ENCODE data around the gene SKP1.
"Not testable (repeated sequence)": the region's sequence is repeated elsewhere in the genome, so short reads cannot be mapped to it uniquely, and the experiment has no call there.

The SKP1 gene

GRCh38 chr5:134176511-134177368 is at the start of gene SKP1:
Gene SKP1, minus strand, starts transcription at chr5:134176950. Its CDS starts 2,928 bp downstream, at chr5:134174022.
- peak; percentile 34 for DNase-seq

- DNase-seq = peak; percentile 88
Measured at GRCh38 chr5:134225780-134226440, 49.2 kb upstream of the SKP1 start, which contains the start of gene PPP2CA. Gene PPP2CA, minus strand, starts transcription at chr5:134226073. Its CDS starts 212 bp downstream, at chr5:134225861.

GRCh38 chr5:134224888-134225779 is 48.4 kb upstream of the SKP1 start:
- no peak for DNase-seq

GRCh38 chr5:134223406-134224248 is 46.9 kb upstream of the SKP1 start:
- DNase-seq = no peak

- not testable (repeated sequence) for DNase-seq
Measured at GRCh38 chr5:134221690-134222089, 44.9 kb upstream of the SKP1 start.

GRCh38 chr5:134215757-134216156 is 39.0 kb upstream of the SKP1 start:
- DNase-seq = no peak

- DNase-seq = not testable (repeated sequence)
Measured at GRCh38 chr5:134211263-134212031, 34.7 kb upstream of the SKP1 start.

- no peak for DNase-seq
Measured at GRCh38 chr5:134209477-134210245, 32.9 kb upstream of the SKP1 start.

GRCh38 chr5:134207696-134208095 is 30.9 kb upstream of the SKP1 start:
- DNase-seq = no peak

GRCh38 chr5:134206627-134207160 is 29.9 kb upstream of the SKP1 start:
- DNase-seq = no peak

- no peak for DNase-seq
Measured at GRCh38 chr5:134204575-134204974, 27.8 kb upstream of the SKP1 start.

GRCh38 chr5:134203630-134204029 is 26.9 kb upstream of the SKP1 start:
- DNase-seq = no peak

GRCh38 chr5:134195666-134196065 is 18.9 kb upstream of the SKP1 start:
- no peak for DNase-seq

GRCh38 chr5:134189031-134189430 is 12.3 kb upstream of the SKP1 start:
- DNase-seq = no peak

GRCh38 chr5:134188092-134188491 is 11.3 kb upstream of the SKP1 start:
- no peak for DNase-seq

GRCh38 chr5:134184155-134185135 is 7.7 kb upstream of the SKP1 start:
- no peak for DNase-seq

GRCh38 chr5:134183481-134183880 is 6.7 kb upstream of the SKP1 start:
- DNase-seq = no peak

- no peak for DNase-seq
Measured at GRCh38 chr5:134178096-134178419, 1.3 kb upstream of the SKP1 start.
